ENCODE results near the gene RYR1.
"Not testable (repeated sequence)": the region's sequence is repeated elsewhere in the genome, so short reads cannot be mapped to it uniquely, and the experiment has no call there.

The RYR1 gene

DNA sequence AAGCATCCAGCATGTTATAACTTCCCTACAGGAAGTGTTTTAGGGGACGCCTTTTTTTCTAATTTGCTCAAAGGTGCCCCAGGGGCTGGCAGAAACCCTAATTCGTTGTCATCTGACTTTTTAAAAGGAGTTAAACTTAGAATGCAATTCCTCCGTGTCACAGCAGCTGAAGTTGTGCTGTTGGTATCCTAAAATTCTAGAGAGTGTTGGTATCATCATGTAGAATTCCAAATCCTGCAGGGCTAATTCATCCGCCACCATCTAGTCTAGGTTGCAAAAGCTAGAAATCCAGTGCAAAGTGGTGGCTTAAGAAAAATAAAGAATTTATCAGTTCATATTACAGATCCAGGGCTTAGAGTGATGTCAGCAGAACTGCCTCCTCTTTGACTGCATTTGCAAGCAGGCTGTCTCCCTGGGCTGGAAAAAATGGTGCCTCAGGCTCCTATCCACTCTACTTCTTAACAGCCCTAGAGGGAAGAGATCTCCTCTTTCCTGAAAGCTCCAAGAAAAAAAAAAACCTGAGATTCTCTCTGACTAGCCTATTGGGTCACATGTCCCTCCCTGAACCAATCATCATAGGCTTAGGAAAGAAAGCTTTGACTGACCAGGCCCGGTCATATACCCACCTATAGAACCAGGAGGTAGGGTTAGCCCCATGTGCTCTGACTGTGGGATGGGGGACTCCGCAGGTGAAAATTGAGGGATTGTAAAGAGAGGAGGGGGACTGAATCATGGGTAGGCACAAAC is 111.3 kb downstream of the RYR1 start:
- DNase-seq = no peak

DNA sequence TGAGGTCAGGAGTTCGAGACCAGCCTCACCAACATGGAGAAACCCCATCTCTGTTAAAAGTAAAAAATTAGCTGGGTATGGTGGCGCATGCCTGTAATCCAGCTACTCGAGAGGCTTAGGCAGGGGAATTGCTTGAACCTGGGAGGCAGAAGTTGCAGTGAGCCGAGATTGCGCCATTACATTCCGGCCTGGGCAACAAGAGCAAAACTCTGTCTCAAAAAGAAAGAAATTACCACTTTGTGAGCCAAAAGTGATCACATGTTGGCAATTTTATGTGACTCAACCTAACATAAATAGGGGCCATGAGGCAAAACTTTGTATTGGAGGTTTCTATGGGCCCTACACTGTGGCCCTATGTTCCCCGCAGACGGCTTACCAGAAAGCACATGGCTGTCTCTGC is 112.1 kb downstream of the RYR1 start:
- no peak for DNase-seq

DNA sequence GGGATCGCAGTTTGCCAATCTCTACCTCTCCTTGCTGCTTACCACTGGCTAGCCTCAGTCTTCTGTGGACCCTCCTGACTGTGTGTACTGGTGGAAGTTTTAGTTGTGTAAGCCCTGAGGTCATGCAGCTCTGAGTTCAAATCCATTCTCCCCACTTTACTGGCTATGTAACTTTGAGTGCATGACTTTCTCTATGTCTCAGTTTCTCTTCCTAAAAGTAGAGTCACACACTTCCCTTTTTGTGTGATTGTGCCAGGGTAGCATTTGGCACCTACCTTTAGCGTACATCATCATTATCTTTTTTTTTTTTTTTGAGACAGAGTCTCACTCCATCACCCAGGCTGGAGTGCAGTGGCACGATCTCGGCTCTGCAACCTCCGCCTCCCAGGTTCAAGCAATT is 113.9 kb downstream of the RYR1 start:
- no peak for DNase-seq

DNA sequence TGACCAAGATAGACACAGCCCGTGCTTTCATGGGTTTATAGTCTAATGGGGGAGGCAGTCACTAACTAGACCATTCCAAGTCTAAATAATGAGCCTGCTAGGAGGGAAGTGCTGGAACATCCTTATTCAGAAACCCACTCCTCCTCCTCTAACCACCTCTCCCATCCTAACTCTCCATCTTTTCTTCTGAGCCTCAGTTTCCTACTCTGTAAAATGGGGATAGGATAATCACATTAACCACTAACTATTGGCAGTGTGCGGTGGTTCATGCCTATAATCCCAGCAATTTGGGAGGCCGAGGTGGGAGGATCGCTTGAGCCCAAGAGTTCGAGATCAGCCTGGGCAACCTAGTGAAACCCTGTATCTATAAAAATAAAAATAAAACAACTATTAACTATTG is 115.6 kb downstream of the RYR1 start:
- no peak for DNase-seq

DNA sequence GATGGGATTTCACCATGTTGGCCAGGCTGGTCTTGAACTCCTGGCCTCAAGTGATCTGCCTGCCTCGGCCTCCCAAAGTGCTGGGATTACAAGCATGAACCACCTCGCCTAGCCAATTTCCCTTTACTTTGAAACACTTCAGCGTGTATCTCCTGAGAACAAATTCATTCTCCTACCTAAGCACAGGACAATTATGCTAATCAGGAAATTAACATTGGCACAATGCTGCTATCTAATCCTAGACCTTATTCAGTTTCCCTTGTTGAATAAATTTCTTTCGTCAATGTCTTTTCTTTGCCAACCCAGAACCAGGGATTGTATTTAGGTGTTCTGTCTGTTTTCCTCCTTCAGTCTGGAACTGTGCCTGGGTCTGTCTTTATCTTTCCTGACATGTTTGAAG is 116.5 kb downstream of the RYR1 start:
- DNase-seq = no peak

DNA sequence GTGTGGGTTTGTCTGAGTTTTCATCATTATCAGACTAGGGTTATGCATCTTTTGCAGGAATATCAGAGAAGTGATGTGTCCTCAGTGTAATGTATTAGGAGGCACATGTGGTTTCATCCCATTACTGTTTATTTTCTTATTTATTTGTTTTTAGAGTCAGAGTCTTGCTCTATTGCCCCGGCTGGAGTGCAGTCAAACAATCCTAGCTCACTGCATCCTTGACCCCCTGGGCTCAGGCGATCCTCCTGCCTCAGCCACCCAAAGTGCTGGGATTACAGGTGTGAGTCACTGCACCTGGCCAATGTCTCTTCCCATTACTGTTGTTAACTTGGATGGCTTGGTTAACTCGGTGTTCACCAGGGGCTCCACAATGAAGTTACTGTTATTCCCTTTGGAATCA is 116.9 kb downstream of the RYR1 start:
- no peak for DNase-seq

DNA sequence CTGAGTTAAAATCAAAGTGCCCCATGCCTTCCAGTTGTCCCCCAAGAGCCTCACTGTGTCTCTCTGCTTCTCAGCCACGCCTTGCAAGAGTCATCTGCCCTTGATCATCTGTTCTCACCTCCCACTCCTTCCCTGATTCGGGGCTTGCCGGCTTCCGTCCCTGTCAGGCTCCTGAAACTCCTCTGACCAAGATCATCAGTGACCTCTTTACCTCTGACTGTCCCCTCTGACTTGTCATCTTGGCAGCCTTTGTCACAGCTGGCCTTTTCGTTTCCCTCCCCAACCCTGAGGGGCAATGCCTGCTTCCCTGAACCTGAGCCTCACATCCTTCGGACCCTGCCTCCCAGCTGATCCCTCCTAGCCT is 117.9 kb downstream of the RYR1 start:
- peak; percentile 78 for DNase-seq

DNA sequence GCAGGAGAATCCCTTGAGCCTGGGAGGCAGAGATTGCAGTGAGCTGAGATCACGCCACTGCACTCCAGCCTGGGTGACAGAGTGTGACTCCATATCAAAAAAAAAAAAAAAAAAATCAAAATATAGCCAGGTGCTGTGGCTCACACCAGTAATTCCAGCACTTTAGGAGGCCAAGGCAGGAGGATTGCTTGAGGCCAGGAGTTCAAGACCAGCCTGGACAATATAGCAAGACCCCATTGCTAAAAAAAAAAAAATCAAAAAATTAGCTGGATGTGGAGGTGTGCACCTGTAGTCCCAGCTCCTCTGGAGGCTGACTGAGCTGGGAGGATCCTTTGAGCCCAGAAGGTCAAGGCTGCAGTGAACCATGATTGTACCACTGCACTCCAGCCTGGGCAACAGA is 119.7 kb downstream of the RYR1 start:
- not testable (repeated sequence) for DNase-seq

DNA sequence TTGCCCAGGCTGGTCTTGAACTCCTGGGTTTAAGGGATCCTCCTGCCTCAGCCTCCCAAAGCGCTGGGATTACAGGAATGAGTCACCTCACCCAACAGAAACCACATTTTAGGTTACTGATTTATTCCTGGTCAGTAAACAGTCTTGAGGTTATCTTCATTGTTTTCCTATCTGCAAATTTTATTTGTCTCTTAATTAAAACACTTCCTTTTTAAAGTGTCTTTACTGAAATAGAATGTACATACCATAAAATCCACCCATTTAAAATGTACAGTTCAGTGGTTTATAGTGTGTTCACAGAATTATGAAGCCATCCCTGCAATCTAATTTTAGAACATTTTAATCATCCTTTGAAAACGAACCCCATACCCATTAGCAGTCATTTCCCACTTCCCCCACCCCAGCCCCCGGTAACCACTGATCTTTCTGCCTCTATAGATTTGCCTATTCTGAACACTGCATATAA is 121.2 kb downstream of the RYR1 start:
- DNase-seq = no peak

DNA sequence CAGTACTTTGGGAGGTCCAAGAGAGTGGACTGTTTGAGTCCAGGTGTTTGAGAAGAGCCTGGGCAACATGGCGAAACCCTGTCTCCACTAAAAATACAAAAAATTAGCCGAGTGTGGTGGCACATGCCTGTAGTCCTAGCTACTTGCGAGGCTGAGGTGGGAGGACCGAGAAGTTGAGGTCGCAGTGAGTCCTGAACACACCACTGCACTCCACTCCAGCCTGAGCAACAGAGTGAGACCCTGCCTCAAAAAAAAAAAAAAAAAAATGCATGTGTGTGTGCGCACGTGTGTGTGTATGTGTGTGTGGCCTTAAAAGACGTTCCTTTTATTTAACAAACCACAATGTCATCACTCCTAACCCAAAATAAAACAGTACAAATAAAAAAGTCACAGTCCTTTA is 121.7 kb downstream of the RYR1 start:
- no peak for DNase-seq

DNA sequence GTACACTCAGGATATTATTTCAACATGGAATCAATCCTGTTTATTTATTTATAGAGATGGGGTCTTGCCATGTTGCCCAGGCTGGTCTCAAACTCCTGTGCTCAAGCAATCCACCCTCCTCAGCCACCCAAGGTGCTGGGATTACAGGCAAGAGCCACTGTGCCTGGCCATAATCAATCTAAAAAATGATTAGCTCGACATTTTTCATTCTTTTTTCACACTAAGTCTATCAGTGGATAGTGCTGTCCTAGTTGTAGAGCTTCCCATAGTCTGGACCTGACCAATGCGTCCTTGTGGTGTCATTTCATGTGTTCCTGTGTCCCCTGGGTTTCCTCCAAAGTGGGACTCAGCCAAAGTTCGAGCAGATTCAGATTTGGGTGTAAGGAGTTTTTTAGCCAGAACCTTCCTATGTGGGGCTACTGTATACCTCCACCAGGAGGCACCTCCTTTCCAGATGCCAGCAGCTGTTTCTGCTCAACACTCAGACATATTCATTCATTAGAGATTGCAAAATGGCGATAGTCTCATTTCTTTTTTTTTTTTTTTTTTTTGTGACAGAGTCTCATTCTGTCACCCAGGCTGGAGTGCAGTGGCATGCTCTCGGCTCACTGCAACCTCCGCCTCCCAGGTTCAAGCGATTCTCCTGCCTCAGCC is 123.2 kb downstream of the RYR1 start:
- DNase-seq = no peak

DNA sequence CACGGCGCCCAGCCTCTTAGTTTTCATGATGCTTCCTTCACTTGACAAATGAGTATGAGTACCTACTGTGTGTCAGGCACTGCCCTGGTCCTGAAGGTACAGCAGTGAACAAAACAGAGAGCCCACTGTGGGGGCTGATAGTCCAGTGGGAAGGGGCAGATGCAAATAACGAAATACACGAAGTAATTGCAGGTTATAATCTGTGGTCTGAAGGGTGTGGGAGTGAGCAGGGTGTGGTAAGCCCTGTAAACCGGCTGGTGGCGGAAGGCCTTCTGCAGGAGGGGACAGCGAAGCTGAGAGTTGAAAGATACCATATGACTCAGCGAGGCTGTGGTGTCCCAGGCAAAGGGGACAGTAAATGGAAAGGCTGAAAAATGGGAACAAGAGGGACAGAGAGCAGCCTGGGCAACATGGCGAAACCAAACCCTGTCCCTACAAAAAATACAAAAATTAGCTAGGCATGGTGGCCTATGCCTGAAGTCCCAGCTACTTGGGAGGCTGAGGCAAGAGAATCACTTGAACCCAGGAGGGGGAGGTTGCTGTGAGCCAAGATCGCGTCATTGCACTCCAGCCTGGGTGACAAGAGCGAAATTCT is 123.8 kb downstream of the RYR1 start:
- DNase-seq = peak; percentile 49

DNA sequence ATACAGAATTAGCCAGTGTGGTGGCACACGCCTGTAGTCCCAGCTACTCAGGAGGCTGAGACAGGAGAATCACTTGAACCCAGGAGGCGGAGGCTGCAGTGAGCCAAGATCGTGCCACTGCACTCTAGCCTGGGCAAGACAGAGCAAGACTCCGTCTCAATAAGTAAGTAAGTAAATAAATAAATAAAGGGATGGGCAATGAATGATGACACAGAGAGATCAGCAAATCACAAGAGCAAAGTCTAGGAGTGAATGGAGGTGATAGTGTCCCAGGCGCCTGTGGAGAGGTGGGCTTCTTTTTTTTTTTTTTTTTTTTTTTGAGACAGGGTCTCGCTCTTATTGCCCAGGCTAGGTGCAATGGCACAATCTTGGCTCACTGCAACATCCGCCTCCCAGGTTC is 125.4 kb downstream of the RYR1 start:
- not testable (repeated sequence) for DNase-seq

DNA sequence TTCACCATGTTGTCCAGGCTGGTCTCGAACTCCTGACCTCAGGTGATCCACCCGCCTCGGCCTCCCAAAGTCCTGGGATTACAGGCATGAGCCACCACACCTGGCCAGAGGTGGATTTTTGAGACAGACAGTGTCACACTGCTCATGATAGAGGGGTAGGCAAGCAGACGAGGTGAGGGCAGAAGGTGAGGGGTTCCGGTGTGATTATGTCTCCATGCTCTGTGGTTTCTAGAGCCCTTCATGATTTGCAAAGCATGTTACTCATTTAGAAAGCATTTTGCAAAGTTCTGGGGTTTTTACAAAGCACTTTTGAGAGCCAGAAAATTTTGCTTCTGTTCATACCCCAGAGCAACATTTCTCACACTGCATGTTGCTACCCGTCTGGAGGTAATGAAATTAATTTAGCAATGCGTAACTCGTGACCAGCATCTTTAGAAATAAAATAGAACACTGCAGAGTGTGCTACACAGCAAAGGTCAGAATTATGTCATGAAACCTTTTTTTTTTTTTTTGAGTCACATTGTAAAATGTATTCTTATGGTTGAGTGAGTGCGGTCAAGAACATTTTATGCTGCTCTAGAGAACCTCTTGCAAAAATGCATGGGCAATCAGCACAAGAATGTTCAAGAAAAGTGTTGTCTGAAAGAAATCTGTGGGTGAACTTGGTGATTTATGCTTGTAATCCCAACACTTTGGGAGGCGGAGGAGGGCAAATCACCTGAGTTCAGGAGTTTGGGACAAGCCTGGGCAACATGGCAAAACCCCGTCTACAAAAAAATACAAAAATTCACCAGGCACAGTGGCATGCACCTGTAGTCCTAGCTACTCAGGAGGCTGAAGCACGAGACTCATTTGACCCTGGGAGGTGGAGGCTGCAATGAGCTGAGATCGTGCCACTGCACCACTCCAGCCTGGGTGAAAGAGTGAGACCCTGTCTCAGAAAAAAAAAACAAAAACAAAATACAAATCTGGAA is 126.2 kb downstream of the RYR1 start:
- DNase-seq = peak; percentile 44

DNA sequence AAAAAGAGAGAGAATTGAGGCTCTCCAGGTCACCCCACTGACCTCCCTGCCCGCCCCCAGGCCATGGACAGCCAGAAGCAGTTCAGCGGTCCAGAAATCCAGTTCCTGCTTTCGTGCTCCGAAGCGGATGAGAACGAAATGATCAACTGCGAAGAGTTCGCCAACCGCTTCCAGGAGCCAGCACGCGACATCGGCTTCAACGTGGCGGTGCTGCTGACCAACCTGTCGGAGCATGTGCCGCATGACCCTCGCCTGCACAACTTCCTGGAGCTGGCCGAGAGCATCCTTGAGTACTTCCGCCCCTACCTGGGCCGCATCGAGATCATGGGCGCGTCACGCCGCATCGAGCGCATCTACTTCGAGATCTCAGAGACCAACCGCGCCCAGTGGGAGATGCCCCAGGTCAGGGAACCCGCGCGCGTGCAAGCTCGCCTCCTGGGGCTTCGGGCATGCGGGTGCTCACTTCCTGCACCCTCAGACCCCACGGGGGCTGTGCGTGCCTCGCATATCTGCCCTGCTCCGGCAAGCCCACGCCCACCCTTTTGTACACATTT is 127.6 kb downstream of the RYR1 start:
- no peak for DNase-seq

DNA sequence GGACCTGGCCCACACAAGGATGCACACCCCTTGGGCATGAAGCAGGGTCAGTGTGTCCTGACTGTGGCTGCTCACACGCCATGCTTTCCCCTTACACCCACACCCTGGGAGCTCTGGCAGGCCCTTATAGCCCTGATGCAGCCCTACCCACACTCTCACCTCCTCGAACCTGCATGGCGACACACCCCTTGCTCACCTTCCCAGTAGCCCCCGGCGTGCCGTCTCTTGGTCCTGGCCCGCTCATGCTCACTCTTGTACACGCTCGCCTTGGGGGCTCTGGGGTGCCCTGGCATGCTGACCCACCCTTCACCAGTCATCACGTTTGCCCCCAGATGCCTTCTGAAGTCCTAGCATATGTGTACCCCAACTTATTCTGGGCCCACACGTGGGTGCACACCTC is 128.2 kb downstream of the RYR1 start:
- no peak for DNase-seq

DNA sequence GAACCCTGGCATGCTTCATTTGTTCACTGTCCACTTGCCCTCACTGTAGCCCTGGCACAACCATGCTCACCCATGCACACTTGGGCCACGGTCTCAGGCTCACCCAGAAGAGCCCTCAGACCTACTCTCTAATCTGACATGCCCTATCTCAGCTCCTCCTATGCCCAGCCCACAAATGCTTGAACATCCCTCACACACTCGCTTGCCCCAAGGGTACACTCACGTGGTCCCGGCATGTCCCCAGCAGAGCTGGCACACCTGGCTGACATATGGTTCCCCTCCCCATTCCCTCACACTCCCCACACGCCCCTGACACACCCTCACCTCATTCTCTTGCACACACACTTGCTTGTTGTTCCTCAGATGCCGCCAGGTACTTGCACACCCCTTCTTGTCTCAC is 128.6 kb downstream of the RYR1 start:
- no peak for DNase-seq

DNA sequence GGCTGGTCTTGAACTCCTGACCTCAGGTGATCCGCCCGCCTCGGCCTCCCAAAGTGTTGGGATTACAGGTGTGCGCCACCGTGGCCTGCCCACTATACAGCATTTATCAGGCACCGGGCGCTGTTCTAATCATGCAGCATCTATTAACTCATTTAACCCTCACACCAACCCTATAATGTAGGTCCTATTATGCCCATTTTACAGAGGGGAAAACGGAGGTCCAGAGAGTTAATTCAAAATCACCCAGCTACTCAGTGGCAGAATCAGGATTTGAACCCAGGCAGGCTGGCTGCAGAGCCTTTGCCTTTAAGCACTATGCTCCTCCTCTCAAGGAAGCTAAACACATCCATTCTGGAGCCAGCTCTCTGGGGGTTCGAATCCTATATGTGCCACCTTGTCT is 130.0 kb downstream of the RYR1 start:
- DNase-seq = no peak

DNA sequence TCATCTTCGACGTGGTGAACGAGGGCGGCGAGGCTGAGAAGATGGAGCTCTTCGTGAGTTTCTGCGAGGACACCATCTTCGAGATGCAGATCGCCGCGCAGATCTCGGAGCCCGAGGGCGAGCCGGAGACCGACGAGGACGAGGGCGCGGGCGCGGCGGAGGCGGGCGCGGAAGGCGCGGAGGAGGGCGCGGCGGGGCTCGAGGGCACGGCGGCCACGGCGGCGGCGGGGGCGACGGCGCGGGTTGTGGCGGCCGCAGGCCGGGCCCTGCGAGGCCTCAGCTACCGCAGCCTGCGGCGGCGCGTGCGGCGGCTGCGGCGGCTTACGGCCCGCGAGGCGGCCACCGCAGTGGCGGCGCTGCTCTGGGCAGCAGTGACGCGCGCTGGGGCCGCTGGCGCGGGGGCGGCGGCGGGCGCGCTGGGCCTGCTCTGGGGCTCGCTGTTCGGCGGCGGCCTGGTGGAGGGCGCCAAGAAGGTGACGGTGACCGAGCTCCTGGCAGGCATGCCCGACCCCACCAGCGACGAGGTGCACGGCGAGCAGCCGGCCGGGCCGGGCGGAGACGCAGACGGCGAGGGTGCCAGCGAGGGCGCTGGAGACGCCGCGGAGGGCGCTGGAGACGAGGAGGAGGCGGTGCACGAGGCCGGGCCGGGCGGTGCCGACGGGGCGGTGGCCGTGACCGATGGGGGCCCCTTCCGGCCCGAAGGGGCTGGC is 131.6 kb downstream of the RYR1 start:
- peak; percentile 18 for DNase-seq

DNA sequence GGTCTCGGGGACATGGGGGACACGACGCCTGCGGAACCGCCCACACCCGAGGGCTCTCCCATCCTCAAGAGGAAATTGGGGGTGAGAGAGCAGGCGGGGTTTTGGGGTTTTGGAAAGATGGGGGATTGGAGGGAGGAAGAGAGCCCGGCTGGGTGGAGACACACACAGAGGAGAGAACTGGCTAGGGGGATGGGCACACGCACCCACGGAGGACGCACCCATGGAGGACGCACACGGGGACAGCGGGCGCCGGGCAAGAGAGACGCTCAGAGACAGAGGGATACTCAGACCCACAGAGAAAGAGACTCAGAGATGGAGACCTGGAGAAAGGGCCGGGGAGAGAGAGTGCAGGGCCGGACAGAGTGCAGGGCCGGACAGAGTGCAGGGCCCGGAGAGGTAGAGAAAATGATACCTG is 132.2 kb downstream of the RYR1 start:
- no peak for DNase-seq

DNA sequence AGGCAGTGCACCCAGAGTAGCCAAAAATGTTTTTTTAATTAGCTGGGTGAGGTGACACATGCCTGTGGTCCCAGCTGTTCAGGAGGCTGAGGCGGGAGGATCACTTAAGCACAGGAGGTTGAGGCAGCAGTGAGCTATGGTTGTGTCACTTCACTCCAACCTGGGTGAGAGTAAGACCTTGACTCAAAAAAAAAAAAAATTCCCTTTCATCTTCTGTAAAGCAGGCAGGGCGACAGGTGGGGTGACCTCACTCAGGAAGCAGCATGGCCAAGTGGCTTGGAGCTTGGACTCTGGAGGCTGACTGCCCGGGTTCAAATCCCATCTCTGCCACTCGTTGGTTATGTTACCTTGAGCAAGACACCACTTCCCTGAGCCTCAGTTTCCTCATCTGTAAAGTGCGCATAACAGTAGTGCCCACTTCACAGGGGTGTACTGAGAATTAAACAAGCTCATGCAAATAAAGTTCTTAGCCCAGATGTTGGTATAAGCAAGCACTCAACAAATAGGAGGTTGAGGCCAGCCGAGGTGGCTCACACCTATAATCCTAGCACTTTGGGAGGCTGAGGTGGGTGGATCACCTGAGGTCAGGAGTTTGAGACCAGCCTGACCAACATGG is 136.0 kb downstream of the RYR1 start:
- no peak for DNase-seq

DNA sequence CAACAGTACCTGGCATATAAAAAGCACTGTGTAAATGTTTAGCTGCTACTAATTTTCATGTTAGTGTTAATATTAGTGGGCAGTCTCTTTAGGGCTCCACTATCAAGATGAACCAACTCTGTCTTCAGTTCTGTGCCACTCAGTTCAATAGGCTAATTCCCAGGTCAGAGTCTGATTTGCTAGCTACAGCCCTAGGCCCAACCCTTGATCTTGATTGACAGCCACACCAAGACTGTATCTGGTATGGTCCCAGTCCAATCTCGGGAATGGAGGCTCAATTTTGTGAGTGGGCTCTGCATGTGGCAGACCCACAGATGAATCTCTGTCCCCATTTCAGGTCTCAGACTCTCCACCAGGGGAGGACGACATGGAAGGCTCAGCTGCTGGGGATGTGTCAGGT is 138.2 kb downstream of the RYR1 start:
- no peak for DNase-seq

Data from activated CD4-positive, alpha-beta T cell treated with anti-CD3 and anti-CD28 coated beads for 48 hours (primary cell).